ENCODE results near the gene PDE7B. TPM values are rescaled to one million over a fixed set of nuclear protein-coding genes. Genes with fewer than 3 reads are reported as not detected.
"Not testable (repeated sequence)": the region's sequence is repeated elsewhere in the genome, so short reads cannot be mapped to it uniquely, and the experiment has no call there.

Gene PDE7B
- total RNA-seq, 4 donors from 2014 or later, result 2.9 to 23.6 (median 5.2) TPM

- Histone ChIP-seq H3K4me1 (peaks cover 0 to 38% (median 3%) of the 10 kb centered on the region in 3 donors), H3K36me3 (no peaks in the 10 kb centered on the region), H3K9me3 (no peaks in the 10 kb centered on the region), H3K4me3 (peak overlapping the region in 1 of 2 donors; percentile 38), H3K27me3 (no peaks in the 10 kb centered on the region), H3K27ac (no peak overlapping the region)
- 10 to 33% methylated on average over 1 of the region's 1 CpG for WGBS, 2 donors (ENCODE audit: low coverage in 1 of 2)
- ATAC-seq, result no peak
- TF ChIP-seq POLR2A (IDR thresholded peaks at IDR 0.05) (no peak), CTCF (IDR thresholded peaks at IDR 0.05) (no peak), EP300 (IDR thresholded peaks at IDR 0.05) (no peak), POLR2AphosphoS5 (IDR thresholded peaks at IDR 0.05) (no peak)
Measured at GRCh38 chr6:135853986-135854385, 2.5 kb downstream of the PDE7B start.

GRCh38 chr6:135854799-135855198, 3.3 kb downstream of the PDE7B start:
- WGBS, 2 donors (ENCODE audit: low coverage in 1 of 2), result 94 to 100% methylated on average over 2 of the region's 2 CpGs
- peaks cover 0 to 38% (median 3%) of the 10 kb centered on the region in 3 donors for H3K4me1 ChIP-seq
- H3K27ac ChIP-seq, result no peak overlapping the region
- no peaks in the 10 kb centered on the region for H3K9me3 ChIP-seq
- H3K4me3 ChIP-seq, result no peak overlapping the region
- TF ChIP-seq CTCF (IDR thresholded peaks at IDR 0.05), result no peak
- TF ChIP-seq POLR2A (IDR thresholded peaks at IDR 0.05), result no peak
- TF ChIP-seq EP300 (IDR thresholded peaks at IDR 0.05), result no peak
- no peak for TF ChIP-seq POLR2AphosphoS5 (IDR thresholded peaks at IDR 0.05)
- no peaks in the 10 kb centered on the region for H3K27me3 ChIP-seq
- no peak for ATAC-seq
- H3K36me3 ChIP-seq, result no peaks in the 10 kb centered on the region

- no peak overlapping the region for H3K4me3 ChIP-seq
- H3K9me3 ChIP-seq, result no peaks in the 10 kb centered on the region
- no peaks in the 10 kb centered on the region for H3K27me3 ChIP-seq
- H3K27ac ChIP-seq, result no peak overlapping the region
- peaks cover 0 to 7% (median 0%) of the 10 kb centered on the region in 3 donors for H3K4me1 ChIP-seq
- no peaks in the 10 kb centered on the region for H3K36me3 ChIP-seq
- no peak for ATAC-seq
- no peak for TF ChIP-seq EP300 (IDR thresholded peaks at IDR 0.05)
- no peak for TF ChIP-seq POLR2AphosphoS5 (IDR thresholded peaks at IDR 0.05)
- TF ChIP-seq POLR2A (IDR thresholded peaks at IDR 0.05), result no peak
- no peak for TF ChIP-seq CTCF (IDR thresholded peaks at IDR 0.05)
Measured at GRCh38 chr6:135858931-135859330, 7.4 kb downstream of the PDE7B start.

DNA sequence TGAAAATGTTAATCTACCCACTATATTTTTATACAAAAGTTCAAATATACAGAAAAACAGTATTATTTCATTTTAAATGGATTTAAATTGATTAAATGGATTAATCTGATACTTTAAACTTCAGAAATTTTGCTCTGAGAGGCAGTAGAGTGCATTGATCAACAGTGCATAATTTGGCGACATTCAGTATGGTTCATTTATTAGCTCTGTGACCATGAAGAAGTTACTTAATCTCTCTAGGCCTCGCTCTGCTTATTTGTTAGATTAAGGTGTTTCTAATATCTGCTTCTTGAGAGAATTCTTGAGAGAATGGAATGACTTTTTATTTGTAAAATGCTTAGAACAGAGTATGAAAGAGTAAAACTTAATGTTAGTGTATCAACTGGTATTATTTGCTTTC, 8.9 kb downstream of the PDE7B start:
- ATAC-seq, result no peak
- 90 to 91% methylated on average over 2 of the region's 2 CpGs for WGBS, 2 donors (ENCODE audit: low coverage in 1 of 2)
- Histone ChIP-seq H3K4me3 (no peak overlapping the region), H3K27ac (no peak overlapping the region), H3K36me3 (no peaks in the 10 kb centered on the region), H3K9me3 (no peaks in the 10 kb centered on the region), H3K4me1 (no peaks in the 10 kb centered on the region), H3K27me3 (no peaks in the 10 kb centered on the region)
- TF ChIP-seq CTCF (IDR thresholded peaks at IDR 0.05) (no peak), POLR2A (IDR thresholded peaks at IDR 0.05) (no peak), POLR2AphosphoS5 (IDR thresholded peaks at IDR 0.05) (no peak), EP300 (IDR thresholded peaks at IDR 0.05) (no peak)

DNA sequence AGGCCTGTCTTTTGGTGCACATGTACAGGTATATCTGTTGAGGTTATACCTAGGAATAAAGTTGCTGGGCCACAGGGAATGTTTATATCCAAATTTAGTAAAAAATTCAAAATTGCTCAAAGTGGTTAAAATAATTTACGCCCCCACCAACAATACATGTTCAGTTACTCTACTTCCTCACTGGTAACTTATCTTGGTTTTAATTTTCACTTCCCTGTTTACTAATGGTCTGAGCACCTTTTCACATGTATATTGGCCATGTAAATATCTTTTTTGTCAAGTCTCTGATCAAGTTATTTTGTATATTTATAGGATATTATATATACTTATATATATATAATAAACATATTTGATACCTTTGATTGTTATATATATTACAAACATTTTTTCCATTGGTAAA, 9.7 kb downstream of the PDE7B start:
- H3K4me3 ChIP-seq, result no peak overlapping the region
- H3K9me3 ChIP-seq, result no peaks in the 10 kb centered on the region
- no peaks in the 10 kb centered on the region for H3K4me1 ChIP-seq
- 71 to 86% methylated on average over 1 of the region's 1 CpG for WGBS, 2 donors (ENCODE audit: low coverage in 1 of 2)
- no peaks in the 10 kb centered on the region for H3K27me3 ChIP-seq
- ATAC-seq, result no peak
- no peak overlapping the region for H3K27ac ChIP-seq
- no peak for TF ChIP-seq CTCF (IDR thresholded peaks at IDR 0.05)
- no peak for TF ChIP-seq EP300 (IDR thresholded peaks at IDR 0.05)
- H3K36me3 ChIP-seq, result no peaks in the 10 kb centered on the region

DNA sequence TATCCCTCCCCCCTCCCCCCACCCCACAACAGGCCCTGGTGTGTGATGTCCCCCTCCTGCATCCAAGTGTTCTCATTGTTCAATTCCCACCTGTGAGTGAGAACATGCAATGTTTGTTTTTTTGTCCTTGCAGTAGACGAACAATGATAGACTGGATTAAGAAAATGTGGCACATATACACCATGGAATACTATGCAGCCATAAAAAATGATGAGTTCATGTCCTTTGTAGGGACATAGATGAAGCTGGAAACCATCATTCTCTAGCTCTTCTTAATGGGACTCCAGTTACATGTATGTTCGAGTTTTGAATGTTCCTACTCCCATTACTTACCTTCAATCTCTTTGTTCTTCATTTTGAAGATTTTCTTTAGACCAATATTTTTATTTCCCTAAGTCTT, 13.4 kb downstream of the PDE7B start:
- WGBS, 2 donors (ENCODE audit: low coverage in 1 of 2), result 96 to 100% methylated on average over 1 to 2 of the region's 2 CpGs
- H3K4me3 ChIP-seq, H3K27me3 ChIP-seq, H3K4me1 ChIP-seq, H3K36me3 ChIP-seq, H3K9me3 ChIP-seq, H3K27ac ChIP-seq, ATAC-seq: not testable (repeated sequence)
